ENCODE measurements around the gene DLGAP3.

DLGAP3 gene

DNA sequence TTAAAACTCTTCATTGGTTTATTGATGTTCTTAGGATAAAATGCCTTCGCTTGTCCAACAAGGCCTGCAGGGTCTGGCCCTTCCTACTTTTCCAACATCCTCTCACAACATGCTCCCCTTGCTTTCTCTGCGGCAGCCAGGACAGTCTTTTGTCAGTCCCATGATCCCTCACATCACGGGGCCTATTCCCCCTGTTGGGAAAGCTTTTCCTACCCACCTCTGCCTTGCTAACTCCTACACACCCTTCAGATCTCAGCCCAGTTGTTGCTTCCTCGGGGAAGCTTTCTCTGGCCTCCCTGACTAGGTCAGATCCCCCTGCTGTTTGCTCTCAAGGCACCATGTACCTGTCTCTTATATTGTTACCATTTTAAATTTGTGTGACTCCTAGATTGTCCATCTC lies 19.0 kb downstream of the DLGAP3 start:
- H3K23ac ChIP-seq (ENCODE audit: low read length), result no peak overlapping the region
- H2AFZ ChIP-seq (ENCODE audit: insufficient read depth, low read length, poor library complexity), result no peak overlapping the region
- peaks cover 2% of the 10 kb centered on the region for H3K9me3 ChIP-seq (ENCODE audit: insufficient read depth, low read depth, low read length)
- H4K8ac ChIP-seq (ENCODE audit: low read depth, low read length), result no peak overlapping the region
- H3K79me2 ChIP-seq (ENCODE audit: control insufficient read depth, insufficient read depth, low read length, poor library complexity), result no peaks in the 10 kb centered on the region
- no peak overlapping the region for H2BK5ac ChIP-seq (ENCODE audit: low read depth, low read length, poor library complexity)
- H3K9ac ChIP-seq (ENCODE audit: low read length), result no peak overlapping the region
- H3K79me1 ChIP-seq (ENCODE audit: low read length), result no peaks in the 10 kb centered on the region
- H3K27ac ChIP-seq (ENCODE audit: low read depth, low read length), result no peak overlapping the region
- no peak overlapping the region for H4K91ac ChIP-seq (ENCODE audit: low read depth, low read length)
- no peak overlapping the region for H2BK12ac ChIP-seq (ENCODE audit: low read length)
- H2BK120ac ChIP-seq (ENCODE audit: insufficient read depth, low read length, poor library complexity), result no peak overlapping the region
- no peaks in the 10 kb centered on the region for H3K36me3 ChIP-seq (ENCODE audit: control insufficient read depth in 1 of 2, insufficient read depth in 2 of 2, low read length in 2 of 2)
- H3K14ac ChIP-seq (ENCODE audit: low read length), result no peak overlapping the region
- no peak overlapping the region for H2AK5ac ChIP-seq (ENCODE audit: low read length)
- H3K4ac ChIP-seq (ENCODE audit: low read depth, low read length), result no peak overlapping the region
- H3K4me3 ChIP-seq (ENCODE audit: low read depth, low read length), result no peak overlapping the region
- no peak for DNase-seq
- no peak overlapping the region for H4K12ac ChIP-seq (ENCODE audit: low read depth, low read length)
- no peaks in the 10 kb centered on the region for H3K27me3 ChIP-seq (ENCODE audit: insufficient read depth, low read length)
- H3K4me1 ChIP-seq (ENCODE audit: control insufficient read depth in 1 of 2, insufficient read depth in 2 of 2, low read length in 2 of 2), result no peaks in the 10 kb centered on the region
- H3K18ac ChIP-seq (ENCODE audit: low read length), result no peak overlapping the region
- WGBS (ENCODE audit: extremely low coverage, insufficient coverage, insufficient read length), result no CpG with 5 or more reads among the region's 4 CpGs
- H3K4me2 ChIP-seq (ENCODE audit: low read length), result no peak overlapping the region

DNA sequence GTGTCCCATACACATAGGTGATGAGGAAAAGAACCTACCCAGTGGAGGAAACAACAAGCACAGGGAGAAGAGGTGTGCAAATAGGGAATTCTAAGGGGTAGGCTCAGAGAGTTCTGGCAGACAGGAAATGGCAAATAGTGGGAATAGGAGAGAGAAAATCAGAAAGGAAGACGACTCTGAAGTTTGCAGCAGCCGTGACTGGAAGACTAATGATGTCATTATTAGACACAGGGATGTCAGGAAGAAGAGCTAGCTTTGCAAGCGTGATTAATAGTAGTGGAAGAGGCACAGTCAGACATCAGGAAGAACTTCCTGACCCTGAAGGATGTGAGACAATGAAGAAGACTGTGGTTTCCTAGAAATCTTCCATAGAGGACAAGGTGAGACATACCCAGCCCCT lies 21.1 kb downstream of the DLGAP3 start:
- Histone ChIP-seq H3K4me3 (ENCODE audit: low read depth, low read length) (no peak overlapping the region), H4K8ac (ENCODE audit: low read depth, low read length) (no peak overlapping the region), H3K4me1 (ENCODE audit: control insufficient read depth in 1 of 2, insufficient read depth in 2 of 2, low read length in 2 of 2) (no peaks in the 10 kb centered on the region), H2AFZ (ENCODE audit: insufficient read depth, low read length, poor library complexity) (no peak overlapping the region), H3K14ac (ENCODE audit: low read length) (no peak overlapping the region), H3K18ac (ENCODE audit: low read length) (no peak overlapping the region), H3K27ac (ENCODE audit: low read depth, low read length) (no peak overlapping the region), H3K4me2 (ENCODE audit: low read length) (no peak overlapping the region), H4K91ac (ENCODE audit: low read depth, low read length) (no peak overlapping the region), H3K79me1 (ENCODE audit: low read length) (no peaks in the 10 kb centered on the region), H4K12ac (ENCODE audit: low read depth, low read length) (no peak overlapping the region), H3K23ac (ENCODE audit: low read length) (no peak overlapping the region), H3K9ac (ENCODE audit: low read length) (no peak overlapping the region), H2BK12ac (ENCODE audit: low read length) (no peak overlapping the region), H2BK120ac (ENCODE audit: insufficient read depth, low read length, poor library complexity) (no peak overlapping the region), H3K79me2 (ENCODE audit: control insufficient read depth, insufficient read depth, low read length, poor library complexity) (no peaks in the 10 kb centered on the region), H3K27me3 (ENCODE audit: insufficient read depth, low read length) (no peaks in the 10 kb centered on the region), H3K4ac (ENCODE audit: low read depth, low read length) (no peak overlapping the region), H3K9me3 (ENCODE audit: insufficient read depth, low read depth, low read length) (no peaks in the 10 kb centered on the region), H2AK5ac (ENCODE audit: low read length) (no peak overlapping the region), H3K36me3 (ENCODE audit: control insufficient read depth in 1 of 2, insufficient read depth in 2 of 2, low read length in 2 of 2) (no peaks in the 10 kb centered on the region), H2BK5ac (ENCODE audit: low read depth, low read length, poor library complexity) (no peak overlapping the region)
- DNase-seq, result no peak
- WGBS (ENCODE audit: extremely low coverage, insufficient coverage, insufficient read length), result no CpG with 5 or more reads among the region's 3 CpGs

GRCh38 chr1:34907487-34908090 lies 21.9 kb downstream of the DLGAP3 start:
- H4K12ac ChIP-seq (ENCODE audit: low read depth, low read length), result no peak overlapping the region
- no peaks in the 10 kb centered on the region for H3K9me3 ChIP-seq (ENCODE audit: insufficient read depth, low read depth, low read length)
- H3K18ac ChIP-seq (ENCODE audit: low read length), result no peak overlapping the region
- no peak overlapping the region for H4K91ac ChIP-seq (ENCODE audit: low read depth, low read length)
- H3K23ac ChIP-seq (ENCODE audit: low read length), result no peak overlapping the region
- no peak overlapping the region for H2BK120ac ChIP-seq (ENCODE audit: insufficient read depth, low read length, poor library complexity)
- no peak overlapping the region for H3K4me3 ChIP-seq (ENCODE audit: low read depth, low read length)
- no peaks in the 10 kb centered on the region for H3K79me1 ChIP-seq (ENCODE audit: low read length)
- no peak overlapping the region for H4K8ac ChIP-seq (ENCODE audit: low read depth, low read length)
- H3K27ac ChIP-seq (ENCODE audit: low read depth, low read length), result no peak overlapping the region
- no peak overlapping the region for H3K4ac ChIP-seq (ENCODE audit: low read depth, low read length)
- H3K9ac ChIP-seq (ENCODE audit: low read length), result no peak overlapping the region
- H2AFZ ChIP-seq (ENCODE audit: insufficient read depth, low read length, poor library complexity), result no peak overlapping the region
- H2AK5ac ChIP-seq (ENCODE audit: low read length), result no peak overlapping the region
- H2BK5ac ChIP-seq (ENCODE audit: low read depth, low read length, poor library complexity), result no peak overlapping the region
- no peak overlapping the region for H2BK12ac ChIP-seq (ENCODE audit: low read length)
- WGBS (ENCODE audit: extremely low coverage, insufficient coverage, insufficient read length), result no CpG with 5 or more reads among the region's 5 CpGs
- DNase-seq, result peak in 1 of 2 donors; percentile 13
- no peak overlapping the region for H3K4me2 ChIP-seq (ENCODE audit: low read length)
- H3K4me1 ChIP-seq (ENCODE audit: control insufficient read depth in 1 of 2, insufficient read depth in 2 of 2, low read length in 2 of 2), result no peaks in the 10 kb centered on the region
- no peaks in the 10 kb centered on the region for H3K36me3 ChIP-seq (ENCODE audit: control insufficient read depth in 1 of 2, insufficient read depth in 2 of 2, low read length in 2 of 2)
- H3K27me3 ChIP-seq (ENCODE audit: insufficient read depth, low read length), result no peaks in the 10 kb centered on the region
- no peaks in the 10 kb centered on the region for H3K79me2 ChIP-seq (ENCODE audit: control insufficient read depth, insufficient read depth, low read length, poor library complexity)
- H3K14ac ChIP-seq (ENCODE audit: low read length), result no peak overlapping the region

DNA sequence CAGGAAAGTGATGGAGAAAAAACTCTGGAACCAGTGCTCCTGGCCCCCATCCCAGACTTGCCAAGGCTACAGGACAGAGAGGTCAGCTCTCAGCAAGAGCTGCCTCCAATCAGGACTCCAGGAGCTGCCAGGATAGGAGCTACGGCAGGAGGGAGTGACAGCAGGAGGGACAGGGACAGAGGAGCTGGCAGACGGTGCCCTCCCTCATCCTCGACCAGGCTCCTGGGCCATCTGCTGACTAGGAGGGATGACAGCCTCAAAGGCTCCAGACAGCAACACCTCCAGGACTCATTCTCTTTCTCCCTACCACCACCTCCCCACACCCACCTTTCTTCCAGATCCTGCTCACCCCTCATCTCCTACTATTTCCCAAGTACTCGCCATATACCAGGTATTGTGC lies 22.7 kb downstream of the DLGAP3 start:
- Histone ChIP-seq H2AK5ac (ENCODE audit: low read length) (no peak overlapping the region), H3K27ac (ENCODE audit: low read depth, low read length) (no peak overlapping the region), H3K23ac (ENCODE audit: low read length) (no peak overlapping the region), H3K4me1 (ENCODE audit: control insufficient read depth in 1 of 2, insufficient read depth in 2 of 2, low read length in 2 of 2) (no peaks in the 10 kb centered on the region), H3K4me3 (ENCODE audit: low read depth, low read length) (no peak overlapping the region), H2BK120ac (ENCODE audit: insufficient read depth, low read length, poor library complexity) (no peak overlapping the region), H3K14ac (ENCODE audit: low read length) (no peak overlapping the region), H3K27me3 (ENCODE audit: insufficient read depth, low read length) (no peaks in the 10 kb centered on the region), H3K9me3 (ENCODE audit: insufficient read depth, low read depth, low read length) (no peaks in the 10 kb centered on the region), H3K18ac (ENCODE audit: low read length) (no peak overlapping the region), H3K36me3 (ENCODE audit: control insufficient read depth in 1 of 2, insufficient read depth in 2 of 2, low read length in 2 of 2) (no peaks in the 10 kb centered on the region), H2BK12ac (ENCODE audit: low read length) (no peak overlapping the region), H2BK5ac (ENCODE audit: low read depth, low read length, poor library complexity) (no peak overlapping the region), H2AFZ (ENCODE audit: insufficient read depth, low read length, poor library complexity) (no peak overlapping the region), H3K4me2 (ENCODE audit: low read length) (no peak overlapping the region), H4K91ac (ENCODE audit: low read depth, low read length) (no peak overlapping the region), H3K4ac (ENCODE audit: low read depth, low read length) (no peak overlapping the region), H3K79me2 (ENCODE audit: control insufficient read depth, insufficient read depth, low read length, poor library complexity) (no peaks in the 10 kb centered on the region), H4K12ac (ENCODE audit: low read depth, low read length) (no peak overlapping the region), H4K8ac (ENCODE audit: low read depth, low read length) (no peak overlapping the region), H3K79me1 (ENCODE audit: low read length) (no peaks in the 10 kb centered on the region), H3K9ac (ENCODE audit: low read length) (no peak overlapping the region)
- WGBS (ENCODE audit: extremely low coverage, insufficient coverage, insufficient read length), result no CpG with 5 or more reads among the region's 4 CpGs
- no peak for DNase-seq

All from trophoblast cell (in vitro differentiated cells and primary cell).